ENCODE results near the gene C1GALT1. TPM values are rescaled to one million over a fixed set of nuclear protein-coding genes. Genes with fewer than 3 reads are reported as not detected.
A peak's percentile ranks its signal among the peaks of the same experiment; 100 is the strongest.

C1GALT1 gene
- total RNA-seq, 1 experiment from 2014 or later, result 27.2 TPM

- Histone ChIP-seq H3K4me1 (ENCODE audit: control insufficient read depth in 1 of 2, insufficient read depth in 2 of 2, low read length in 2 of 2) (peaks cover 0 to 18% of the 10 kb centered on the region in 2 experiments; a peak in 2 of 4 replicates), H3K9me2 (ENCODE audit: insufficient read depth) (no peaks in the 10 kb centered on the region), H2AFZ (ENCODE audit: low read depth, low read length, poor library complexity, severe bottlenecking) (no peak overlapping the region), H4K20me1 (ENCODE audit: insufficient read depth) (no peaks in the 10 kb centered on the region), H3K9ac (ENCODE audit: low read length) (no peak overlapping the region), H3K4me2 (ENCODE audit: low read length) (no peak overlapping the region), H3K79me2 (ENCODE audit: insufficient read depth, low read length) (peaks cover 8% of the 10 kb centered on the region), H3K4me3 (replicated peaks in 1 of 2; ENCODE audit: low read depth in 1 of 2, low read length in 2 of 2) (no peak overlapping the region), H3K27ac (ENCODE audit: low read depth, low read length) (no peak overlapping the region), H3K36me3 (ENCODE audit: control insufficient read depth in 1 of 2, insufficient read depth in 2 of 2, low read length in 2 of 2) (no peaks in the 10 kb centered on the region), H3K9me3 (ENCODE audit: control insufficient read depth in 1 of 2, insufficient read depth in 1 of 2, low read depth in 1 of 2, low read length in 2 of 2) (no peaks in the 10 kb centered on the region), H3K27me3 (ENCODE audit: insufficient read depth, low read length) (no peaks in the 10 kb centered on the region)
- RAD21 ChIA-PET (ENCODE audit: low non-redundant PET in 1 of 2, low total read pairs in 2 of 2, uncharacterized antibody in 2 of 2, unreplicated experiment in 2 of 2), result no interaction called here
- no peak for ATAC-seq
- TF ChIP-seq SP1 (IDR thresholded peaks at IDR 0.05; ENCODE audit: low read depth), result no peak
- TF ChIP-seq RAD21 (IDR thresholded peaks at IDR 0.05; ENCODE audit: low read depth), result no peak
- TF ChIP-seq, protein P1, sequence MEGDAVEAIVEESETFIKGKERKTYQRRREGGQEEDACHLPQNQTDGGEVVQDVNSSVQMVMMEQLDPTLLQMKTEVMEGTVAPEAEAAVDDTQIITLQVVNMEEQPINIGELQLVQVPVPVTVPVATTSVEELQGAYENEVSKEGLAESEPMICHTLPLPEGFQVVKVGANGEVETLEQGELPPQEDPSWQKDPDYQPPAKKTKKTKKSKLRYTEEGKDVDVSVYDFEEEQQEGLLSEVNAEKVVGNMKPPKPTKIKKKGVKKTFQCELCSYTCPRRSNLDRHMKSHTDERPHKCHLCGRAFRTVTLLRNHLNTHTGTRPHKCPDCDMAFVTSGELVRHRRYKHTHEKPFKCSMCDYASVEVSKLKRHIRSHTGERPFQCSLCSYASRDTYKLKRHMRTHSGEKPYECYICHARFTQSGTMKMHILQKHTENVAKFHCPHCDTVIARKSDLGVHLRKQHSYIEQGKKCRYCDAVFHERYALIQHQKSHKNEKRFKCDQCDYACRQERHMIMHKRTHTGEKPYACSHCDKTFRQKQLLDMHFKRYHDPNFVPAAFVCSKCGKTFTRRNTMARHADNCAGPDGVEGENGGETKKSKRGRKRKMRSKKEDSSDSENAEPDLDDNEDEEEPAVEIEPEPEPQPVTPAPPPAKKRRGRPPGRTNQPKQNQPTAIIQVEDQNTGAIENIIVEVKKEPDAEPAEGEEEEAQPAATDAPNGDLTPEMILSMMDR (IDR thresholded peaks at IDR 0.05 in 2 of 3, conservative IDR thresholded peaks at IDR 0.05 in 1 of 3; ENCODE audit: borderline replicate concordance in 1 of 3, insufficient read depth in 1 of 3, low read depth in 2 of 3, low read length in 2 of 3), result no peak
- TF ChIP-seq POLR2A (IDR thresholded peaks at IDR 0.05; ENCODE audit: borderline replicate concordance, extremely low read depth, insufficient read depth, insufficient read length), result no peak
- TF ChIP-seq SRF (IDR thresholded peaks at IDR 0.05; ENCODE audit: low read depth), result no peak
- no peak for TF ChIP-seq YY1 (IDR thresholded peaks at IDR 0.05; ENCODE audit: extremely low read depth, insufficient replicate concordance, low read depth, low read length)
- TF ChIP-seq, protein P2, sequence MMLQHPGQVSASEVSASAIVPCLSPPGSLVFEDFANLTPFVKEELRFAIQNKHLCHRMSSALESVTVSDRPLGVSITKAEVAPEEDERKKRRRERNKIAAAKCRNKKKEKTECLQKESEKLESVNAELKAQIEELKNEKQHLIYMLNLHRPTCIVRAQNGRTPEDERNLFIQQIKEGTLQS (IDR thresholded peaks at IDR 0.05), result no peak
- intact Hi-C loops (cut with micrococcal nuclease), result no loop called here
- no TSS peak for BruUV-seq (replicated peaks)
- DNase-seq (ENCODE audit: low read depth, low spot score), result no peak
- POLR2A ChIA-PET, result no interaction called here
- CTCF ChIA-PET, result no interaction called here
These were observed 36.9 kb downstream of the C1GALT1 start for GRCh38 chr7:7219216-7219615.

GRCh38 chr7:7220821-7221220 lies 38.5 kb downstream of the C1GALT1 start:
- Histone ChIP-seq H3K27me3 (ENCODE audit: insufficient read depth, low read length) (no peaks in the 10 kb centered on the region), H3K9me3 (ENCODE audit: control insufficient read depth in 1 of 2, insufficient read depth in 1 of 2, low read depth in 1 of 2, low read length in 2 of 2) (no peaks in the 10 kb centered on the region), H3K4me3 (replicated peaks in 1 of 2; ENCODE audit: low read depth in 1 of 2, low read length in 2 of 2) (no peak overlapping the region), H3K79me2 (ENCODE audit: insufficient read depth, low read length) (peaks cover 22% of the 10 kb centered on the region), H3K4me2 (ENCODE audit: low read length) (peak overlapping the region; percentile 47; the same call in 1 of the 2 replicates), H3K27ac (ENCODE audit: low read depth, low read length) (no peak overlapping the region), H3K9me2 (ENCODE audit: insufficient read depth) (no peaks in the 10 kb centered on the region), H3K36me3 (ENCODE audit: control insufficient read depth in 1 of 2, insufficient read depth in 2 of 2, low read length in 2 of 2) (no peaks in the 10 kb centered on the region), H3K9ac (ENCODE audit: low read length) (no peak overlapping the region), H2AFZ (ENCODE audit: low read depth, low read length, poor library complexity, severe bottlenecking) (no peak overlapping the region), H3K4me1 (ENCODE audit: control insufficient read depth in 1 of 2, insufficient read depth in 2 of 2, low read length in 2 of 2) (peaks cover 0 to 18% of the 10 kb centered on the region in 2 experiments; a peak in 2 of 4 replicates), H4K20me1 (ENCODE audit: insufficient read depth) (no peaks in the 10 kb centered on the region)
- ChIA-PET RAD21 (ENCODE audit: low non-redundant PET in 1 of 2, low total read pairs in 2 of 2, uncharacterized antibody in 2 of 2, unreplicated experiment in 2 of 2) (no interaction called here), CTCF (interaction anchor here (1.3 kb wide), 1 partner anchor 118 kb away, joined by 3 read pairs; no protein-coding TSS in a partner anchor), POLR2A (no interaction called here)
- ATAC-seq (no peak), DNase-seq (ENCODE audit: low read depth, low spot score) (no peak)
- no TSS peak for BruUV-seq (replicated peaks)
- intact Hi-C loops (cut with micrococcal nuclease), result no loop called here
- TF ChIP-seq POLR2A (IDR thresholded peaks at IDR 0.05; ENCODE audit: borderline replicate concordance, extremely low read depth, insufficient read depth, insufficient read length) (no peak), MAX (IDR thresholded peaks at IDR 0.05) (no peak), ZBTB33 (IDR thresholded peaks at IDR 0.05; ENCODE audit: extremely low read depth, insufficient replicate concordance, low read length) (no peak), REST (IDR thresholded peaks at IDR 0.05; ENCODE audit: low read depth) (no peak), SRF (IDR thresholded peaks at IDR 0.05; ENCODE audit: low read depth) (no peak)
- TF ChIP-seq, protein P2 (IDR thresholded peaks at IDR 0.05), result no peak

All from HCT116 (cell line).